NCI-H345 treated with DMSO at 0.1 percent for 48 hours (cell line): ENCODE measurements around the gene USP32.
"Not testable (repeated sequence)": the region's sequence is repeated elsewhere in the genome, so short reads cannot be mapped to it uniquely, and the experiment has no call there.

ENCODE experiments used
- DNase-seq: peaks from one replicate; lab custom pipeline; 2025; ENCODE audit not compliant: unreplicated experiment; lab: John Stamatoyannopoulos, UW

Gene USP32

GRCh38 chr17:60403962-60404361 lies 12.0 kb upstream of the USP32 start:
- no peak for DNase-seq

GRCh38 chr17:60403523-60403810 lies 11.5 kb upstream of the USP32 start:
- no peak for DNase-seq

GRCh38 chr17:60401819-60402218 lies 9.9 kb upstream of the USP32 start:
- no peak for DNase-seq

- DNase-seq, result no peak
Observed at GRCh38 chr17:60398227-60398959, 6.5 kb upstream of the USP32 start.

GRCh38 chr17:60396412-60396811 lies 4.5 kb upstream of the USP32 start:
- DNase-seq, result no peak

GRCh38 chr17:60395508-60396065 lies 3.7 kb upstream of the USP32 start:
- DNase-seq, result peak; percentile 4

- DNase-seq, result no peak
Observed at GRCh38 chr17:60393840-60394723, 2.1 kb upstream of the USP32 start.

- DNase-seq, result peak; percentile 67
Observed at GRCh38 chr17:60392845-60393702, 1.1 kb upstream of the USP32 start.

GRCh38 chr17:60391471-60392041 lies 377 bp downstream of the USP32 start:
- peak; percentile 21 for DNase-seq

GRCh38 chr17:60390925-60391470 lies 935 bp downstream of the USP32 start:
- no peak for DNase-seq

- no peak for DNase-seq
Observed at GRCh38 chr17:60390186-60390585, 1.7 kb downstream of the USP32 start.

- DNase-seq, result no peak
Observed at GRCh38 chr17:60388742-60389141, 3.2 kb downstream of the USP32 start.

GRCh38 chr17:60387666-60388065 lies 4.3 kb downstream of the USP32 start:
- no peak for DNase-seq

- DNase-seq, result no peak
Observed at GRCh38 chr17:60386147-60387058, 5.5 kb downstream of the USP32 start.

- not testable (repeated sequence) for DNase-seq
Observed at GRCh38 chr17:60384921-60385320, 7.0 kb downstream of the USP32 start.

- DNase-seq, result peak; percentile 64
Observed at GRCh38 chr17:60383379-60383778, 8.6 kb downstream of the USP32 start.

GRCh38 chr17:60381958-60382357 lies 10.0 kb downstream of the USP32 start:
- no peak for DNase-seq

GRCh38 chr17:60379461-60379860 lies 12.5 kb downstream of the USP32 start:
- DNase-seq, result not testable (repeated sequence)

- DNase-seq, result not testable (repeated sequence)
Observed at GRCh38 chr17:60378187-60378586, 13.7 kb downstream of the USP32 start.
